K562 (cell line): ENCODE measurements around the gene OR2B2. TPM values are rescaled to one million over a fixed set of nuclear protein-coding genes. Genes with fewer than 3 reads are reported as not detected.

ENCODE experiments used
- CBFA2T3 ChIP-seq: fragments of 450-650 bp; IDR thresholded peaks from 2 replicates; pipeline ENCODE4 v1.6.1; 2017
- CBX5 ChIP-seq: IDR thresholded peaks from 2 replicates; pipeline ENCODE4 v1.6.1; 2014; ENCODE audit warnings: low read depth, borderline replicate concordance
- CREB1 ChIP-seq, 2 experiments: sonication (generic) in 1 of 2; formaldehyde crosslinking in 1 of 2; IDR thresholded peaks; 2 replicates each; pipeline versions ENCODE4 v1.6.1 to v1.8.0; 2012 to 2022; ENCODE audit warnings: inconsistent platforms in 1 of 2, mild to moderate bottlenecking in 1 of 2, missing genetic modification reagents in 1 of 2, moderate library complexity in 1 of 2
- DIDO1 ChIP-seq: fragments of 450-650 bp; IDR thresholded peaks from 2 replicates; pipeline ENCODE4 v1.6.1; 2016; ENCODE audit warnings: low read depth, missing biosample characterization, missing genetic modification characterization
- EP300 ChIP-seq: IDR thresholded peaks from 2 replicates; pipeline ENCODE4 v1.6.1; 2012; ENCODE audit warnings: low read length, improper control_type of control experiment
- HDAC6 ChIP-seq: IDR thresholded peaks from 2 replicates; pipeline ENCODE4 v1.6.1; 2012; ENCODE audit warnings: low read depth, mild to moderate bottlenecking, control low read depth, inconsistent platforms, low read length, moderate library complexity
- HOXB6 ChIP-seq: fragments of 250-450 bp; sonication (Bioruptor Pico); IDR thresholded peaks from 2 replicates; pipeline ENCODE4 v1.5.1; 2022; ENCODE audit warnings: mild to moderate bottlenecking, borderline replicate concordance
- LEF1 ChIP-seq: fragments of 450-650 bp; IDR thresholded peaks from 2 replicates; pipeline ENCODE4 v1.6.1; 2016; ENCODE audit warnings: mild to moderate bottlenecking
- NFYB ChIP-seq: IDR thresholded peaks from 2 replicates; pipeline ENCODE4 v1.6.1; 2011; ENCODE audit warnings: mild to moderate bottlenecking, moderate library complexity; ENCODE audit not compliant: insufficient read length; ENCODE audit errors: extremely low read depth
- PML ChIP-seq: IDR thresholded peaks from 2 replicates; pipeline ENCODE4 v1.6.1; 2012; ENCODE audit warnings: low read length, inconsistent platforms
- SNRNP70 ChIP-seq: fragments of 200-400 bp; formaldehyde crosslinking; optimal IDR thresholded peaks from 2 replicates; pipeline ENCODE3; 2017; ENCODE audit warnings: low read depth, low read length
- TRIM28 ChIP-seq: fragments of 450-650 bp; IDR thresholded peaks from 2 replicates; pipeline ENCODE4 v1.6.1; 2017
- ZNF212 ChIP-seq: fragments of 450-650 bp; formaldehyde crosslinking; IDR thresholded peaks from 2 replicates; pipeline ENCODE4 v1.4.0; 2020; ENCODE audit warnings: mild to moderate bottlenecking
- ZNF311 ChIP-seq: fragments of 250-450 bp; sonication (Bioruptor Pico); IDR thresholded peaks from 2 replicates; pipeline ENCODE4 v1.4.0; 2020; ENCODE audit warnings: mild to moderate bottlenecking, moderate library complexity
- ZNF384 ChIP-seq: IDR thresholded peaks from 2 replicates; pipeline ENCODE4 v1.6.1; 2012; ENCODE audit warnings: low read depth, low read length, improper control_type of control experiment
- ZNF778 ChIP-seq: fragments of 450-650 bp; formaldehyde crosslinking; IDR thresholded peaks from 2 replicates; pipeline ENCODE4 v1.4.0; 2020; ENCODE audit warnings: mild to moderate bottlenecking, moderate library complexity
- polyA plus RNA-seq, 8 experiments: library from polyadenylated mRNA; depleted of rRNA in 4 of 8; stranded (reverse) in 5 of 8; unstranded in 3 of 8; fragments of >200 nt; fragmentation: Nextera tagmentation in 2 of 8; fragmentation: Illumina TruSeq in 1 of 8; extraction: Ambion mirVana in 2 of 8; extraction: Trizol in 1 of 8; gene quantifications; 2 replicates each; pipeline versions ENCODE4 v1.2.1 to v1.2.3, GENCODE V29; 2011 to 2014; ENCODE audit warnings: inconsistent platforms in 1 of 8, missing spikeins in 1 of 8
- total RNA-seq, 7 experiments: library from RNA; depleted of rRNA in 6 of 7; stranded (reverse); fragments of >200 nt in 6 of 7; fragmentation: Illumina TruSeq in 2 of 7; extraction: Trizol in 2 of 7; gene quantifications; 2 replicates each; pipeline versions ENCODE4 v1.2.1 to v1.2.3, GENCODE V29; 2011 to 2021; ENCODE audit warnings: low replicate concordance in 1 of 7
- TF ChIP-seq, protein P1 (sequence below): fragments of 450-650 bp; formaldehyde crosslinking; IDR thresholded peaks from 2 replicates; pipeline ENCODE4 v1.4.0; 2022; ENCODE audit warnings: missing genetic modification characterization
- TF ChIP-seq, protein P2 (sequence below): fragments of 450-650 bp; formaldehyde crosslinking; IDR thresholded peaks from 2 replicates; pipeline ENCODE4 v1.4.0; 2022; ENCODE audit warnings: missing genetic modification characterization
- TF ChIP-seq, protein P3 (sequence below), 3 experiments: fragments of 200-800 bp in 1 of 3; fragments of 250-450 bp in 1 of 3; fragments of 450-650 bp in 1 of 3; sonication (Bioruptor Pico) in 1 of 3; sonication (Bioruptor generic) in 1 of 3; formaldehyde crosslinking in 1 of 3; IDR thresholded peaks; 2 replicates each; pipeline versions ENCODE4 v1.6.1 to v1.8.0; 2016 to 2022; ENCODE audit warnings: mild to moderate bottlenecking in 2 of 3, missing genetic modification characterization in 2 of 3, missing compliant biosample characterization in 1 of 3, moderate library complexity in 1 of 3
- TF ChIP-seq, protein P4 (sequence below), 3 experiments: IDR thresholded peaks in 2 of 3; conservative IDR thresholded peaks in 1 of 3; 2 replicates each; pipeline ENCODE4 v1.5.1; 2011 to 2012; ENCODE audit warnings: low read length in 3 of 3, mild to moderate bottlenecking in 3 of 3, control low read depth in 2 of 3, improper control_type of control experiment in 1 of 3, inconsistent platforms in 1 of 3, low read depth in 1 of 3, mixed read lengths in 1 of 3, moderate library complexity in 1 of 3; ENCODE audit not compliant: insufficient read depth in 2 of 3

OR2B2 gene
- total and polyA plus RNA-seq, 9 of the 15 experiments (the other 6 are each of a cell fraction or from before 2014, with no cell fraction given), result 0.24 TPM; not detected in 8

DNA sequence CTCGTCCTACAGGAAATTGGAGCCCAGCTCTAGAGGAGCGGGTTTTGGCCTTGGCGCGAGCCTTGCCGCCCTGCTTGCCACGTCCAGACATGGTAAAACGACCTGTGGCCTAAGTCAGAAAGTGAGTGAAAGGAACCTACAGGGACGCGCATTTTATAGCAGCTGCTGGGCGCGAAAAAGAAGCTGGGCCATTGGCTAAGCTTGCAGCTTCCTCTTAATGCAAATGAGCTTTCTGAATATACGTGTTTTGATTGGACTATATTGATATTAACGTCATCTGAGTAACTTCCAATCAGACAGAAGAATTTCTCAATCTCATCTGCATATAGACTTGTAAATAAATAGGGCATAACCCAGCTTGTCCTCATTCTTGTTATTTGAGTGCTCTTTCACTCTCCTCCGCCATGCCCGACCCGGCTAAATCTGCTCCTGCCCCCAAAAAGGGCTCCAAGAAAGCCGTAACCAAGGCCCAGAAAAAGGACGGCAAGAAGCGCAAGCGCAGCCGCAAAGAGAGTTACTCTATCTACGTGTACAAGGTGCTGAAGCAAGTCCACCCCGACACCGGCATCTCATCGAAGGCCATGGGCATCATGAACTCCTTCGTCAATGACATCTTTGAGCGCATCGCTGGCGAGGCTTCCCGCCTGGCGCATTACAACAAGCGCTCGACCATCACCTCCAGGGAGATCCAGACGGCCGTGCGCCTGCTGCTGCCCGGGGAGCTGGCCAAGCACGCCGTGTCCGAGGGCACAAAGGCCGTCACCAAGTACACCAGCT, 18.9 kb downstream of the OR2B2 start (continued):
- TF ChIP-seq, protein P1, sequence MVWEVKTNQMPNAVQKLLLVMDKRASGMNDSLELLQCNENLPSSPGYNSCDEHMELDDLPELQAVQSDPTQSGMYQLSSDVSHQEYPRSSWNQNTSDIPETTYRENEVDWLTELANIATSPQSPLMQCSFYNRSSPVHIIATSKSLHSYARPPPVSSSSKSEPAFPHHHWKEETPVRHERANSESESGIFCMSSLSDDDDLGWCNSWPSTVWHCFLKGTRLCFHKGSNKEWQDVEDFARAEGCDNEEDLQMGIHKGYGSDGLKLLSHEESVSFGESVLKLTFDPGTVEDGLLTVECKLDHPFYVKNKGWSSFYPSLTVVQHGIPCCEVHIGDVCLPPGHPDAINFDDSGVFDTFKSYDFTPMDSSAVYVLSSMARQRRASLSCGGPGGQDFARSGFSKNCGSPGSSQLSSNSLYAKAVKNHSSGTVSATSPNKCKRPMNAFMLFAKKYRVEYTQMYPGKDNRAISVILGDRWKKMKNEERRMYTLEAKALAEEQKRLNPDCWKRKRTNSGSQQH (CRISPR knock-in tag), result peak; percentile 88
- peak; percentile 75 for TF ChIP-seq CREB1 (IDR thresholded peaks at IDR 0.05)
- TF ChIP-seq CREB1 (CRISPR knock-in tag; IDR thresholded peaks at IDR 0.05), result peak; percentile 48
- no peak for TF ChIP-seq CBX5
- TF ChIP-seq CBFA2T3, result no peak
- TF ChIP-seq PML, result peak; percentile 99
- peak; percentile 53; the same call in 1 of the 2 replicates for TF ChIP-seq ZNF384
- no peak for TF ChIP-seq ZNF212
- TF ChIP-seq, protein P2, sequence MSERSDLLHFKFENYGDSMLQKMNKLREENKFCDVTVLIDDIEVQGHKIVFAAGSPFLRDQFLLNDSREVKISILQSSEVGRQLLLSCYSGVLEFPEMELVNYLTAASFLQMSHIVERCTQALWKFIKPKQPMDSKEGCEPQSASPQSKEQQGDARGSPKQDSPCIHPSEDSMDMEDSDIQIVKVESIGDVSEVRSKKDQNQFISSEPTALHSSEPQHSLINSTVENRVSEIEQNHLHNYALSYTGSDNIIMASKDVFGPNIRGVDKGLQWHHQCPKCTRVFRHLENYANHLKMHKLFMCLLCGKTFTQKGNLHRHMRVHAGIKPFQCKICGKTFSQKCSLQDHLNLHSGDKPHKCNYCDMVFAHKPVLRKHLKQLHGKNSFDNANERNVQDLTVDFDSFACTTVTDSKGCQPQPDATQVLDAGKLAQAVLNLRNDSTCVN, result no peak
- TF ChIP-seq LEF1, result no peak
- TF ChIP-seq ZNF311 (CRISPR knock-in tag), result no peak
- TF ChIP-seq, protein P3, sequence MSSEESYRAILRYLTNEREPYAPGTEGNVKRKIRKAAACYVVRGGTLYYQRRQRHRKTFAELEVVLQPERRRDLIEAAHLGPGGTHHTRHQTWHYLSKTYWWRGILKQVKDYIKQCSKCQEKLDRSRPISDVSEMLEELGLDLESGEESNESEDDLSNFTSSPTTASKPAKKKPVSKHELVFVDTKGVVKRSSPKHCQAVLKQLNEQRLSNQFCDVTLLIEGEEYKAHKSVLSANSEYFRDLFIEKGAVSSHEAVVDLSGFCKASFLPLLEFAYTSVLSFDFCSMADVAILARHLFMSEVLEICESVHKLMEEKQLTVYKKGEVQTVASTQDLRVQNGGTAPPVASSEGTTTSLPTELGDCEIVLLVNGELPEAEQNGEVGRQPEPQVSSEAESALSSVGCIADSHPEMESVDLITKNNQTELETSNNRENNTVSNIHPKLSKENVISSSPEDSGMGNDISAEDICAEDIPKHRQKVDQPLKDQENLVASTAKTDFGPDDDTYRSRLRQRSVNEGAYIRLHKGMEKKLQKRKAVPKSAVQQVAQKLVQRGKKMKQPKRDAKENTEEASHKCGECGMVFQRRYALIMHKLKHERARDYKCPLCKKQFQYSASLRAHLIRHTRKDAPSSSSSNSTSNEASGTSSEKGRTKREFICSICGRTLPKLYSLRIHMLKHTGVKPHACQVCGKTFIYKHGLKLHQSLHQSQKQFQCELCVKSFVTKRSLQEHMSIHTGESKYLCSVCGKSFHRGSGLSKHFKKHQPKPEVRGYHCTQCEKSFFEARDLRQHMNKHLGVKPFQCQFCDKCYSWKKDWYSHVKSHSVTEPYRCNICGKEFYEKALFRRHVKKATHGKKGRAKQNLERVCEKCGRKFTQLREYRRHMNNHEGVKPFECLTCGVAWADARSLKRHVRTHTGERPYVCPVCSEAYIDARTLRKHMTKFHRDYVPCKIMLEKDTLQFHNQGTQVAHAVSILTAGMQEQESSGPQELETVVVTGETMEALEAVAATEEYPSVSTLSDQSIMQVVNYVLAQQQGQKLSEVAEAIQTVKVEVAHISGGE (CRISPR knock-in tag; IDR thresholded peaks at IDR 0.05), result peak in 1 of 3 experiments; percentile 70; a peak in 2 of 6 replicates
- TF ChIP-seq, protein P4, sequence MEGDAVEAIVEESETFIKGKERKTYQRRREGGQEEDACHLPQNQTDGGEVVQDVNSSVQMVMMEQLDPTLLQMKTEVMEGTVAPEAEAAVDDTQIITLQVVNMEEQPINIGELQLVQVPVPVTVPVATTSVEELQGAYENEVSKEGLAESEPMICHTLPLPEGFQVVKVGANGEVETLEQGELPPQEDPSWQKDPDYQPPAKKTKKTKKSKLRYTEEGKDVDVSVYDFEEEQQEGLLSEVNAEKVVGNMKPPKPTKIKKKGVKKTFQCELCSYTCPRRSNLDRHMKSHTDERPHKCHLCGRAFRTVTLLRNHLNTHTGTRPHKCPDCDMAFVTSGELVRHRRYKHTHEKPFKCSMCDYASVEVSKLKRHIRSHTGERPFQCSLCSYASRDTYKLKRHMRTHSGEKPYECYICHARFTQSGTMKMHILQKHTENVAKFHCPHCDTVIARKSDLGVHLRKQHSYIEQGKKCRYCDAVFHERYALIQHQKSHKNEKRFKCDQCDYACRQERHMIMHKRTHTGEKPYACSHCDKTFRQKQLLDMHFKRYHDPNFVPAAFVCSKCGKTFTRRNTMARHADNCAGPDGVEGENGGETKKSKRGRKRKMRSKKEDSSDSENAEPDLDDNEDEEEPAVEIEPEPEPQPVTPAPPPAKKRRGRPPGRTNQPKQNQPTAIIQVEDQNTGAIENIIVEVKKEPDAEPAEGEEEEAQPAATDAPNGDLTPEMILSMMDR (IDR thresholded peaks at IDR 0.05 in 2 of 3, conservative IDR thresholded peaks at IDR 0.05 in 1 of 3; ENCODE audit: insufficient read depth in 2 of 3, low read depth in 1 of 3, low read length in 3 of 3), result peak in 1 of 3 experiments; percentile 14; a peak in 1 of 6 replicates
- no peak for TF ChIP-seq TRIM28
- TF ChIP-seq DIDO1, result no peak
- TF ChIP-seq SNRNP70, result peak; percentile 75
- peak; percentile 77; the same call in 1 of the 2 replicates for TF ChIP-seq HOXB6
- 0 out of 2 replicates have a peak, but pooled peaks have one; percentile 62 for TF ChIP-seq HDAC6
- TF ChIP-seq NFYB, result peak; percentile 78
- TF ChIP-seq ZNF778 (CRISPR knock-in tag), result no peak
- peak; percentile 62; the same call in 1 of the 2 replicates for TF ChIP-seq EP300
